SK-N-SH (cell line): ENCODE measurements around the gene CLEC4M.

Source experiments
- CHD2 ChIP-seq: fragments of 150-350 bp; IDR thresholded peaks from 2 replicates; pipeline ENCODE4 v1.6.1; 2018; ENCODE audit warnings: low read length; ENCODE audit not compliant: partially characterized antibody
- CTCF ChIP-seq: fragments of 200-600 bp; sonication (generic); IDR thresholded peaks from 2 replicates; pipeline ENCODE4 v1.6.1; 2017; ENCODE audit warnings: antibody characterized with exemption, mild to moderate bottlenecking, moderate library complexity
- EP300 ChIP-seq, 2 experiments: IDR thresholded peaks; 2 replicates each; pipeline versions ENCODE4 v1.4.0 to v1.6.1; 2012; ENCODE audit warnings: borderline replicate concordance in 1 of 2, low read depth in 1 of 2, low read length in 1 of 2
- JUND ChIP-seq: IDR thresholded peaks from 2 replicates; pipeline ENCODE4 v1.4.0; 2012
- MXI1 ChIP-seq: IDR thresholded peaks from 2 replicates; pipeline ENCODE4 v1.6.1; 2012; ENCODE audit warnings: mild to moderate bottlenecking, low read depth, low read length, improper control_type of control experiment
- POLR2AphosphoS5 ChIP-seq: IDR thresholded peaks from 2 replicates; pipeline ENCODE4 v1.6.1; 2012; ENCODE audit warnings: low read depth, low read length
- RAD21 ChIP-seq: IDR thresholded peaks from 2 replicates; pipeline ENCODE4 v1.6.1; 2012; ENCODE audit warnings: mild to moderate bottlenecking, low read length
- RFX5 ChIP-seq: IDR thresholded peaks from 2 replicates; pipeline ENCODE4 v1.6.1; 2012; ENCODE audit warnings: mild to moderate bottlenecking, improper control_type of control experiment, low read length
- RXRA ChIP-seq: IDR thresholded peaks from 2 replicates; pipeline ENCODE4 v1.4.0; 2012; ENCODE audit warnings: low read depth, mild to moderate bottlenecking, borderline replicate concordance
- TAF1 ChIP-seq: IDR thresholded peaks from 2 replicates; pipeline ENCODE4 v1.6.1; 2012; ENCODE audit warnings: low read depth, mild to moderate bottlenecking, low read length, moderate library complexity, borderline replicate concordance
- USF2 ChIP-seq: fragments of 150-350 bp; IDR thresholded peaks from 2 replicates; pipeline ENCODE4 v1.6.1; 2017; ENCODE audit warnings: antibody characterized with exemption, low read length, low read depth, borderline replicate concordance
- TF ChIP-seq, protein P1 (sequence below): IDR thresholded peaks from 2 replicates; pipeline ENCODE4; 2012
- TF ChIP-seq, protein P2 (sequence below): IDR thresholded peaks from 2 replicates; pipeline ENCODE4 v1.4.0; 2012; ENCODE audit warnings: low read depth, borderline replicate concordance

DNA sequence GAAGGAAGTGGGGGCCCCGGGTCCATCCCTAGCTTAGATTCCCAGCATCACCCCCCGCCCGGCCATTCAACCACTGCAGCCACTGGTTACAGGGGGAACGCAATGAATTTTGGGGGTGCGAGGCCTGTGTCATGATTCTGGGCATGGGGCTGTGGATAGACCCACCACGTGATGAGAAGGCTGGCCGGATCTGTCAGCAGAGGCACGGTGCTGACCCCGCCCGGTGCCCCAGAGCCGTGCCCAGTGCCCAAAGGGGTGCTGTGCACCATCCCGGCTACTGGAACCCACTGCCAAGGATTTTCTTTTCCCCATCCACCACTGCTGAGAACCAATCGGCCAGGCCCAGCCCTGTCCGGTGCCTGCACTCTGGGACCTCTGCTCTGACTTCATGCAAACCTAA is 27.4 kb downstream of the CLEC4M start:
- TF ChIP-seq RFX5 (no peak), CTCF (no peak), MXI1 (no peak), EP300 (IDR thresholded peaks at IDR 0.05; ENCODE audit: borderline replicate concordance in 1 of 2, low read depth in 1 of 2, low read length in 1 of 2) (no peak), JUND (no peak), RAD21 (no peak), TAF1 (no peak), USF2 (no peak), RXRA (no peak), POLR2AphosphoS5 (no peak), CHD2 (no peak)
- TF ChIP-seq, protein P1, sequence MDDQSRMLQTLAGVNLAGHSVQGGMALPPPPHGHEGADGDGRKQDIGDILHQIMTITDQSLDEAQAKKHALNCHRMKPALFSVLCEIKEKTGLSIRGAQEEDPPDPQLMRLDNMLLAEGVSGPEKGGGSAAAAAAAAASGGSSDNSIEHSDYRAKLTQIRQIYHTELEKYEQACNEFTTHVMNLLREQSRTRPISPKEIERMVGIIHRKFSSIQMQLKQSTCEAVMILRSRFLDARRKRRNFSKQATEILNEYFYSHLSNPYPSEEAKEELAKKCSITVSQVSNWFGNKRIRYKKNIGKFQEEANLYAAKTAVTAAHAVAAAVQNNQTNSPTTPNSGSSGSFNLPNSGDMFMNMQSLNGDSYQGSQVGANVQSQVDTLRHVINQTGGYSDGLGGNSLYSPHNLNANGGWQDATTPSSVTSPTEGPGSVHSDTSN = no peak
- TF ChIP-seq, protein P2, sequence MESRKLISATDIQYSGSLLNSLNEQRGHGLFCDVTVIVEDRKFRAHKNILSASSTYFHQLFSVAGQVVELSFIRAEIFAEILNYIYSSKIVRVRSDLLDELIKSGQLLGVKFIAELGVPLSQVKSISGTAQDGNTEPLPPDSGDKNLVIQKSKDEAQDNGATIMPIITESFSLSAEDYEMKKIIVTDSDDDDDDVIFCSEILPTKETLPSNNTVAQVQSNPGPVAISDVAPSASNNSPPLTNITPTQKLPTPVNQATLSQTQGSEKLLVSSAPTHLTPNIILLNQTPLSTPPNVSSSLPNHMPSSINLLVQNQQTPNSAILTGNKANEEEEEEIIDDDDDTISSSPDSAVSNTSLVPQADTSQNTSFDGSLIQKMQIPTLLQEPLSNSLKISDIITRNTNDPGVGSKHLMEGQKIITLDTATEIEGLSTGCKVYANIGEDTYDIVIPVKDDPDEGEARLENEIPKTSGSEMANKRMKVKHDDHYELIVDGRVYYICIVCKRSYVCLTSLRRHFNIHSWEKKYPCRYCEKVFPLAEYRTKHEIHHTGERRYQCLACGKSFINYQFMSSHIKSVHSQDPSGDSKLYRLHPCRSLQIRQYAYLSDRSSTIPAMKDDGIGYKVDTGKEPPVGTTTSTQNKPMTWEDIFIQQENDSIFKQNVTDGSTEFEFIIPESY = no peak
